ENCODE measurements around the gene FGFR3.
A peak's percentile ranks its signal among the peaks of the same experiment; 100 is the strongest.

Gene FGFR3

DNA sequence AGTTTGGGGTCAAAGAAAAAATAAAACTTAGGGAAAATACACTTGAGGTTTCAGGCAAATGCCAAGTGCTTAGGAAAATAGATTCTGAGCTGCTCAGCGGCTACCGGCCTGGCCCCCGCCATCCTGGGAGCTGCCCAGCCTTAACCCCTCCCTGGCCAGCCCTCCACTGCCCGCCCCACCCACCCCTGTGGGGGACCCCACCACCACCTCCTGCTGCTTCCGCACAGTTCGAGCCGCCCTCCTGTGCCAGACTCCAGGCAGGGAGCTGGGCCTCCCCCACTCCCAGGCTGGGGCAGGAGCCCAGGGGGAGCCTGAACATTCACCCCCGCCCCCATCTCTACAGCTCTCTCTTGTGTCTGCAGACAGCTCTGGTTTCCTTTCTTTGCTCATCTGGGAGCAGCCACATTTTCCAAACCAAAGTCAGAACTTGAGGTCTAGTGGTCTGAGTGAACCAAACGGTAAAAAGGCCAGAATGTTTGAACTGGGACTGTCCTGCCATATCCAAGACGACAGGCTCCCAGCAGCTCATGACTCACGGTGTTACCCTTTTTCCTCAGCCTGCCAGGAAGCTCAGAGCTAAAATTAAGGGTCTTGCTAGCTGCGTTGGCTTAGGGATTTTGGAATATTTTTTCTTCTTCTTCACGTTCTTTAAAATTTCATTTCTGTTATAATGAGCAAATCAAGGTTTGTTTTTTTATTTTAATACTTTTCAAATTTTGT lies 4.7 kb upstream of the FGFR3 start:
- DNase-seq (ENCODE audit: low spot score) = no peak

DNA sequence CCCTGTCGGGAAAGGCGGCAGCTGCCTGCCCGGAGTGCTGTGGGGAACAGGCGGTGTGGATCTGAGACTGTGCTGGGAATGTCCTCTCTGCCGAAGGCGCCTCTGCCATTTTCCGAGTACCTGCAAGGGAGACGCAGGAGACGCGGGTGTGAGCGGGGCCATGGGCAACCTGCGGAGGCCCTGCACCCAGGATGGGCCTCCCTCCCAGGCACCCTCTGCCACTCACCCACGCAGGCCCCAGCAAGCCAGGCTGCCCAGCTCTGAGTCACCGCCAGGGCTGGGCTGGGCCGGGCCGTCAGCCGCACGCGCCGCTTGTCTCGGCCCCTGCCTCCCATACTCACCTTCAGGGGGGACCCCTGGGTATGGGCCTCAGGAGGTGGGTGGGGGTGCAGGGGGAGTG lies 3.5 kb upstream of the FGFR3 start:
- no peak for DNase-seq (ENCODE audit: low spot score)

DNA sequence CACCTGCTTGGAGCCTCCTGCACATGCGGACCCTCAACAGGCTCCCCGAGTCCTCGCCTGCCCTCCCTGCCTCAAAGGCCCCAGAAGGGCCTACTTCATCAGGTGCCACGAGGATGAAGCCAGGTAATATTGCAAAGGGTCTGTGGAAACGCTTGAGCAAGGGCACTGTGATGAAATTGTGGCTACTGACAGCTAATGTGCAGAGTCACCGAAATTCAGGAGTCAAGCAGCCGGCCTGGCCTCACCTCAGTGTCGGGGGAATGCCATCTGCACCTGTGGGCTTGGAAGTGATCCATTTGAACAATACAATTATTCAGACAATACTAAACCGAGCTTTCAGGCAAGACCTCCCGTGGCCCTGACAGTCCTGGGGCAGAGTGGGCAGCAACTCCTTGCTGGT lies 3.1 kb upstream of the FGFR3 start:
- DNase-seq (ENCODE audit: low spot score) = no peak

DNA sequence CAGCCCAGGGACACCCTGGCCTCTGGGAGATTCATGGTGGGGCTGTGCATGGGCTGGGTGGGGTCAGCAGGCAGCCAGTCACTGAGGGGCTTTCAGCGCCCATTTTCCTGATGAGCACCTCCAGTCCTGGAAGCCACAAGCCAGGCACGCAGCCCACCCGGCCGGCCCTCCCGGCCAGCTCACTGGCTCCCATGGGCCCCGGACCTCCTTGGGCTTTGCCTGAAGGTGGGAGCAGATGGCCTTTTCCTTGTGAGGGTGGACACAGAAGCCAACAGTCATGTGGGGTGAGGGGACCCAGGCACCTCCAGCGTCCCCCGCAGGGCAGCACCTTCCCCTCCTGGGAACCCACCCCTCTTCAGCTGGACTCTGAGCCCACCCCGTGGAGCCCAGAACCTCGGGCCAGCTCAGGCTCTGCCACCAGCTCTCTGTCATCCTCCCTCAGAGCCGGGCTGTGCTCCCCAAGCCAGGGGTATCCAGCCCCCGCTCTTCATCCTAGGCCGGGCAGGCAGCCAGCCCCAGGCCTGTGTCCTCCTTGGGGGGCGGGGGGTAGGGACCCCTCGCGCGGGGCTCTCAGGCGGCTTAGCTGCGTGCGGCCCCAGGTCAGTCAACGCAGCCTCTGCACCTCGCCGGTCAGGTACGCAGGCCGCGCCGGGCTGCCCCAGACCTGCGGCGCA lies 798 bp upstream of the FGFR3 start:
- no peak for DNase-seq (ENCODE audit: low spot score)

DNA sequence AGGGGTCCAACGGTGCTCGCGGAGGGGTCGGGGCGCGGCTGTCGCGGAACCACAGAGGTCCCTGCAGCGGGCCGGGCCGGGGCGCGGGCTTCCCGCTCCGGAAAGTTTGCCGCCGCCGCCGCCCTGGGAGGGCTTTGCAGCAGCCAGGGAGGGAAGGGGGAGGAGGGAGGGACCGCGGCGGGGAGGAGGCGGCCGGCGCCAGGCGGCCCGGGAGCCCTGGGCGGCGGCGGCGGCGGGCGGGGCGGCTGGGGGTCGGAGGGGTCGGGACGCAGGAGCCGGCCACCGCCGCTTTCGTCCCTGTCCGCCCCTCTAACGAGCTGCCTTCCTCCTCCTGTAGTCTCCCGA lies 375 bp downstream of the FGFR3 start:
- peak; percentile 70 for DNase-seq (ENCODE audit: low spot score)

DNA sequence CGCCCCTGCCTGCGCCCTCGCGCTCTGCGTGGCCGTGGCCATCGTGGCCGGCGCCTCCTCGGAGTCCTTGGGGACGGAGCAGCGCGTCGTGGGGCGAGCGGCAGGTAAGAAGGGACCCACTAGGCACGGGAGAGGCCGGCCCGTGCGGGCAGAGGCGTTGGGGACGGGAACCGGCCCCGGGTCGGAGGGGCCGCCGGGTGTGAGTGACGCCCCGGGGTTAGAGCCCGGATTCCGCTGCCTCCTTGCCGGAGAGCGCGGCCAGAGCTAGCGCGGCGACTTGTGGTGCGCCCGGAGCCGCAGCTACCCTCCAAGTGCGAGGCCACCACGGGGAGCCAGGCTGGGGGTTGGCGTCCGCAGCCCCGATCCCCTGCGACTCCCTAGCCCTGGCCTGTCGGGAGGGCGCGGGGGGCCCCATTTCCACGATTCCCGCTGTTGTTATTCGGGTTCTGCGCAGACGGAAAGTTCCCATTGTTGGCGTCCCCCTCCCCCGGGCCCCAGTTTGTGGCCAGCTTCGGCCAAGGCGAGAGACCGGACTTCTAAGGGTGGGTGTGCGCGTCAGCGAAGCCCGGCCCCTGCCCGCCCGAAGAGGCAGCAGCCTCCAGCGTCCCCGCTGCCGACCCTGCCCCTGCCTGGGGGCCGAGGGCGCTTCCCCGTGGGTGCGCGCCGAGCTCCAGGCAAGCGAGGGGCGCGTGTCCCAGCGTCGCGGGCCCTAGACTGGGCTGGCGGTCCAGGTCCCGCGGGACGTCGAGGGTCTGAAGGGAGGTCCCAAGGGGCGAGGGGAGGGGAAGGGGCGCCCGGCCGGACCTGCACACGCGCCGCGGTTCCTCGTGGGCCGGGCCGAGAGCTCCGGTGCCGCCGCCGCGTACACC lies 1.1 kb downstream of the FGFR3 start:
- DNase-seq (ENCODE audit: low spot score) = no peak

DNA sequence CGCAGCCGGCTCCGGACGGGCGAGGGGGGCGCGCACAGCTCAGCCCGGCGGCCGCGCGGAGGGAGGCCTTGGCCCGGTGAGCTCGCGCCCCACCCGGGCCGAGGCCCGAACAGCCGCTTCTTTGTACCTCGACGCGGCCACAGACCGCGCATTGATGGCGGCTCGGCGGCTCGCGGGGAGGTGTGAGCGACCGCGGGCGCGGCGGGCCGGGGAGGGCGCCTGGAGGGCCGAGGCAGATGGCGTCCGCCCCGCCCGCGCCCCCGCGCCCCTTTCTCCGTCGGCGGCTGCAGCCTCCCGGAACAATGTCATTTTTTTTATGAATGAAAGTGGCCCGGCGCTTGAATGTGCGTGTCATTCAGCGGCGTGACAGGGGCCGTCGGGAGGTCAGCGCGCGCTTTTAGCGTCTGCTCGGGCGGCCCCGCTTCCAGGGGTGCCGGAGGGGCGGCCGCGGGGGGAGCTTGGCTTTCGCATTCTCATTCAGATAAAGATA lies 1.8 kb downstream of the FGFR3 start:
- no peak for DNase-seq (ENCODE audit: low spot score)

DNA sequence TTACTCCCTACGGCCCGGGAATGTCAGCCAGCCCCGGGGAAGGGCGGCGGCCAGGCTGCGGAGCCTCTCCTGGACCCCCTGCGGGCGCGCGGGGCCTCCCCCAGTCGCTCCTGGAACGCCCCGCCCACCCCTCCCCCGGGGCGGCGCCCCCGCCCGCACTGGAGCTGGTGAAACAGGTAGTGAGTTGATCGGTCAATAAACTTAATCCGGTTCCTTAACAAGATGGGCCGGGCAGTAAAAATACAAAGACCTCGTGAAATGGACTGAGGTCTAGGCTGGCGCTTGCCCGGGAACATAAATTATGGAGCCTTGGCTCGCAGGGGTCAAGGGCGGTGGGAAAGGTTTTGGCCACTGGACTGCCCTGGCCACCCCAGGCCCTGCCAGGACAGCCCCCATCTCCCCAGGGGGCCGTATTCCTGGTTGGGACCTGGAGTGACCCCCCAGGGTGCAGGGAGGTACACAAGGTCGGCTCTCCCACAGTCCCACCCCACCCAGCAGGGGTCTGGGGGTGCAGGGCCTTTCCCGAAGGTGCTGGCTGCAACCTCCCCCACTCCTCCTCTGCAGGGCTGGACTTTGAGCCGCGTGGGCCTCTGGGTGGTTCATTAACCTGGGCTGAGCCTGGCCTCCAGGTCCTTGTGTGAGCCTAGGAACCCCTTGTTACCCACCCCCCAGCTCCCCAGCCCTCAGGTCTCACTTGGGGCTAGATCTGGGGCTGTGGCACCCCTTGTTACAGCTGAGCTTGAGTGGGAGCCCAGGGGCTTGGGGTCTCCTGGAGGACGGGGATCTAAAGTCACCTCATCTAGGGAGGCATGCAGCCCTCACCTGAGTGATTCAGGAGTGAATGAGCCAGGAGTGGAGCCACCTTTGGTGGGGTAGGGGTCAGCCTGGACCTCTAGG lies 2.5 kb downstream of the FGFR3 start:
- DNase-seq (ENCODE audit: low spot score) = no peak

DNA sequence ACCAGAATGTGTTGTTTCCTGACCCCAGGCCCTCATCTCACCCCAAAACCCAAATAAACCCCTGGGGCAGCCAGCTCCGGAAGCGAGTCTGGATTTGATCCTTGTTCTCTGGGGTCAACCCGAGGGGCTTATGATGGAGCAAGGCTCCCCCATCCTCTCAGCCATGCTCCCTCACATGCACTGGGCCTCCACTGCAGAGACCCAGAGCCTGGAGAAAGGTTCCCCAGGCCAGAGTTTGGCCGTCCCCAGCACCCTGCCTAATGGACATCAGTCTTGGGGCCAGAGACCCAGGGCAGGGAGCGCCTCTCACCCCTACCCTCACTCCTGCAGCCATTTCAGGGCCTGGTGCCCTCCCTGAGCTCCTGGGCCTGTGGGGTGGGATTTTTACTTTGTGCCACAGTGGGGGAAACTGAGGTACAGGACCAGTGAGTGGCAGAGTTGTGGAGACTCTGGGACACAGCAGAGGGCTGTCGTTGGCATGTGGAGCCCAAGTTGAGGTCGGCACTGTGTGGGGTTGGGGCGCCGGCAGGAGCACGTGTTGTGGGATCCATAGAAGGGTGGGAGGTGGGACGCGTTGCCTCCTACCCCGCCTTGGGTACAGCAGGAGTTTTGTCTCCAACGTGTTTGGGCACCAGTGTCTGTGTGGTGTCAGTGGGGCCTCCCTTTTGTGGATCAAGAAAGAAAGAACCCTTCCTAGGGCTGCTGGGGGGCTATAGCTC lies 3.6 kb downstream of the FGFR3 start:
- DNase-seq (ENCODE audit: low spot score) = no peak

DNA sequence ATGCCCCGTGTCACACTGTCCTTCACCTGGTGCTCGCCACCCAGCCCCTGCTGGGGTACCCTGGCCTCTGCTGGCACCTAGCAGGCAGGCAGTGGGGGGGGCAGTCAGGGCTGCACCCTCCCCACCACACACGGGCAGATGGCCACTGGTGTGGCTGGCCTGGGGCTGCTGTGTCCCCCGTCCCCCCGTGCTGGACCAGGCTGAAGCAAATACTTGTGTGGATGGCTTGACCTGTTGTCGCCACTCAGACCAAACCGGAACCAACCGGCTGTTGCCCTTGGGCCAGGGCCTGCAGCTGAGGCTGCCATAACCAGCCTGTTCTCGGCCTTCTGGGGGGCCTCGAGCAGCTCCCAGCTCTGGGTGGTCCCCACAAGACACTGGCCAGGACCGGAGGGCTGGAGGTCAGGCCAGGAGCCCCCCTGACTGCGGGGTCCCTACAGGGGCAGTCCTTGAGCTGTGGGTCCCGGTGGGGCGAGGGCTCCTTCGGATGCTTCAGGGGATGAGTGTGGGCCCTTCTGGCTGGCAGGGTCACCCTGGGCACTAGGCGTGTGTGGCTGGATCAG lies 4.3 kb downstream of the FGFR3 start:
- no peak for DNase-seq (ENCODE audit: low spot score)

DNA sequence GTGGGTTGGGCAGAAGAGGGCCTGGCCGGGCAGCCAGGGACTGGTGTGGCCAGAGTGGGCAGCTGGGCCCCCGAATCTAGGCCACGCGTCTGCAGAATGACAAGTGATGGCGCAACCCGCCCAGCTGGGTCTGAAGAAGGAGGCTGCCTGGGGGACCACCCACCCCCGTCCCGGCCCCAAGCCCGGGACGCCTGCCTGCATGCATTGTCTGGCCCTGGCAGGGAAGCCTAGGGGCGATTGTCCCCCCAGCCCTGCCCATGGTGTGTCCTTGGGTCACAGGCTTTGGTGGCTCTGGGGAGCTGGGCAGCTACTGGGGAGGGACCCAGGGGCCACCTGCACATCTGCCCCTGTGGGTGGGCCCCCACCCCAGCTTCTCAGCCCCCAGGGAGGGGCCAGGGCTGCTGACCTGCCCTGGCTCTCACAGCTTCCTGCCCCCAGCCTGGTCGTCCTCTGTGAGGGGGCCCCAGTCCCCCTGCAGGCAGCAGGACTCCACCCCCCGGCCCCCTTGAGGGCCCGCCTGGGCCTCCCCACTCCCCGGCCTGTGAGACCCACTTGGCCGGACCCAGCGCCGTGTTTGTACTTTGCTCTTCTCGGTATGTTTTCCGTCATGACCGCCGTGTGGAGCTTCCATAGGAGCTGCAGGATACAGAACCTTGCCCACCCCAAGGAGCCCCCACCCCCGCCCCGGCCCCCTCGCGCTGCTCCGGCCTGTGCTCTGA lies 4.9 kb downstream of the FGFR3 start:
- no peak for DNase-seq (ENCODE audit: low spot score)

DNA sequence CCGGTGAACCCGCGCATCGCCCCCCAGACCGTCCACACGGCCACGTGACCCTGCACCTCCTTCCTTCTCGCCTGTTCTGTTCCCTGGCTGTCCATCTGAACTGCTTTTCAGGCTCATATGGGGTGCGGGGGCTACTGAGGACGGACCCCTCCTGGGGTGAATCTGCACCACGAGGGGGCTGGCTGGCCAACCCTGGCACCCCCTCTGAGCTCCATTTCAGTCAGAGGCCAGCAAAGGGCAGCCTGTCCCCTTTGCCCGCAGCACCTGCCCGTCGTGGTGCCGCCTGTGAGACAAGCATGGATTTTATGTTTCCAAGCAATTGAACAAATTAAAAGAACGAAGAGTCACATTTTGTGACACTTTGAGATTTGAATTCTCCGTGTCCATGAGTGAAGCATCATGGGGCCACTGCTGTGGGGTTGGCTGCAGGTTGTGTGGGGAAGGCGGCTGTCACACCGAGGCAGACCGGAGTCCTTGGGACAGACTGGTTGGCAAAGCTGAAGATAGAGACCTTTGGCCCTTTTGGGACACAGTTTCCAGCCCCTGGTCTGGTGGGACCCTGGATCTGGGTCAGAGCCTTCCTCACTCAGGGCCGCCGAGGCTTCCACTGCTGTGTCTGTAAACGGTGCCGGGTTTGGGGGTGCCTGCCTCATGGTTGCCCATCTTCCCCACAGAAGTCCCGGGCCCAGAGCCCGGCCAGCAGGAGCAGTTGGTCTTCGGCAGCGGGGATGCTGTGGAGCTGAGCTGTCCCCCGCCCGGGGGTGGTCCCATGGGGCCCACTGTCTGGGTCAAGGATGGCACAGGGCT lies 5.7 kb downstream of the FGFR3 start:
- no peak for DNase-seq (ENCODE audit: low spot score)

DNA sequence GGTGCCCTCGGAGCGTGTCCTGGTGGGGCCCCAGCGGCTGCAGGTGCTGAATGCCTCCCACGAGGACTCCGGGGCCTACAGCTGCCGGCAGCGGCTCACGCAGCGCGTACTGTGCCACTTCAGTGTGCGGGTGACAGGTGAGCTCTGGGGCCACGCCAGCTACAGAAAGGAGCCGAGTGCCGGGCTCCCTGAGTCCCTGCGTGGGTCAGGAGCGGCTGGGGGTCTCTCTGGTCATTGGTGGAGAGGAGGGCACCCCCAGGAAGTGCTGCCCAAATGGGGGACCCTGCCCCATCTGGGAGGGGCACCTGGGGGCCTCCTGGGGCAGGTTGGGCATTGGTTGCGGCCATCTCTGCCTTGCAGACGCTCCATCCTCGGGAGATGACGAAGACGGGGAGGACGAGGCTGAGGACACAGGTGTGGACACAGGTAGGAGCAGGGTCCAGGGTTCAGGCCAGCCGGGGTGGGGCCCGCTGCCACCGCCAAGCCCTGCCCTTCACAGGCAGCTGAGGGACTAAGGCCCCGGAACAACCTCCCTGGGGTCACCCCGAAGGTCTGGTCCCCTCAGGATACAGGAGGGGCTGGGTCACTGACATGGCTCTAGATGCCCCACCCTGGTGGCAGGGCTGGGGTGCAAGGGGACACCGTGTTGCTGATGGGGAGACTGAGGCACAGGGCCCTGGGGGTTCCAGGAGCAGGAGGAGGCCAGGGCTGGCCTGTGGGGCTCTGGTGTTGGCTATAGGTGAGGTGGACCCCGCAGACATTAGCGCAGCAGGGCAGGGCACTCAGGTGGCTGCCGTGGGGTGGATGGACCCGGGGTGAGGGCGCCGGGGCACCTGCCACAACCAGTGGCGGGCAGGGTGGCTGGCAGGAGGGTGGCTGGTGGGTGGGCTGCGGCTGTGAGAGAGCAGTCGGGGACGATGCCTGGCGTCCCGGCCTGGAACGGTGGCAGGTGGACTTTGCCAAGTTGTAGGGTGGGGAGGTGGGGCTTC lies 6.6 kb downstream of the FGFR3 start:
- no peak for DNase-seq (ENCODE audit: low spot score)

DNA sequence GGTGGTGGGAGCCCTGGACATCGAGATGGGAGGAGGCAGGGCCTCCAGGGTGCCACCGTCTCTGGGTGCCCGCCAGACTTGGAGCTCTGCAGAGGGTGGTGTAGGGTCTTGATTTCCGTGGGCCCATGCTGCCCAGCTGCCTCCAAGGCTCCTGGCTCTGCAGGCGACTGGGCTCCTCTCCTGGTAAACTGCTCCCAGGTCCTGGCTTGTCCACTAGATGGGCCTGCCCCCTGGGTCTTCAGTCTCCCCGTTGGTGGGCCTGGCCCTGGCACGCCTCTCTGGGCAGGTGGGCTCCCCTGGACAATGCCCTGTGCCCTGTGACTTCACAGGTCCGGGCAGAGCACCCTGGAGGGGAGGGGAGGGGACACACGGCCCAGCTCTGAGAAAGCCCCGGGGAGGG lies 7.7 kb downstream of the FGFR3 start:
- DNase-seq (ENCODE audit: low spot score) = no peak

DNA sequence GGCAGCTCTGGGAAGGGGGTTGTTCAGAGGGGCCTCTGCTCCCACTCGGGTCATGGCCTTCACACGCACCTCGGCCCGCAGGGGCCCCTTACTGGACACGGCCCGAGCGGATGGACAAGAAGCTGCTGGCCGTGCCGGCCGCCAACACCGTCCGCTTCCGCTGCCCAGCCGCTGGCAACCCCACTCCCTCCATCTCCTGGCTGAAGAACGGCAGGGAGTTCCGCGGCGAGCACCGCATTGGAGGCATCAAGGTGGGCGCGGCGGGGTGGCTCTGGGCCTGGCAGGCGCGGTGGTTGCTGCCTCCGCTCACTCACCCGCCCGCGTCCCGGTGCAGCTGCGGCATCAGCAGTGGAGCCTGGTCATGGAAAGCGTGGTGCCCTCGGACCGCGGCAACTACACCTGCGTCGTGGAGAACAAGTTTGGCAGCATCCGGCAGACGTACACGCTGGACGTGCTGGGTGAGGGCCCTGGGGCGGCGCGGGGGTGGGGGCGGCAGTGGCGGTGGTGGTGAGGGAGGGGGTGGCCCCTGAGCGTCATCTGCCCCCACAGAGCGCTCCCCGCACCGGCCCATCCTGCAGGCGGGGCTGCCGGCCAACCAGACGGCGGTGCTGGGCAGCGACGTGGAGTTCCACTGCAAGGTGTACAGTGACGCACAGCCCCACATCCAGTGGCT lies 8.3 kb downstream of the FGFR3 start:
- DNase-seq (ENCODE audit: low spot score) = no peak

DNA sequence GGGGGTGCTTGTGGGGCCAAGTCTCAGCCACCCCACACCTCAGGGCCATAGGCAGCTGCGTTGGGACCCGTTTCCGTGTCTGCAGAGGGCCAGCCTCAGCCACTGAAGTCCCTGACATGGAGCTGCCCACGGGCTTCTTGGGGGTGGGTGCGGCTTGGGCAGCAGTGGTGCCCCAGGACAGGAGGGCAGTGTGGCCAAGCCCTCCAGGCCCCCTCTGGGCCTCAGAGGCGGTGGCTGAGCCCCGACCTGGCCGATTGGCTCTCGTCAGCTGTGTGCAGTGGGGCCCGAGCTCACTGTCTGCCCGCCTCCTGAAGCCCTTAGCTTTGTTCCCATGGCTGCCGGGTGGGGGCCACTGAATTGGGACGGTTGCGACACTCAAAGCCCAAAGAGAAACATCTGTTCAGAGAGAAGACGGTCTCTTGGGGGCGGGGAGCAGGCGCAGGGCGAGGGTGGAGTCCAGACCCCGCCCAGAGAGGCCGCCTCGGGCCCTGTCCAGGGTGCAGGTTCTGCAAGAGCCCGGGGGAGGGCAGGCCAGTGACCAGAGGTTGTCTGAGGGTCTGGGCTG lies 9.1 kb downstream of the FGFR3 start:
- no peak for DNase-seq (ENCODE audit: low spot score)
